OCI-LY7 (cell line): ENCODE results near the gene TEX9. TPM values are rescaled to one million over a fixed set of nuclear protein-coding genes. Genes with fewer than 3 reads are reported as not detected.
"Not testable (repeated sequence)": the region's sequence is repeated elsewhere in the genome, so short reads cannot be mapped to it uniquely, and the experiment has no call there.

Experiments
- BruUV-seq: library from RNA; stranded (reverse); fragments of 400-500 nt; replicated peaks from 2 replicates; lab custom pipeline; 2021; lab: Mats Ljungman, UMichigan
- CTCF ChIA-PET: fragments of 300-600 bp; sonication (Branson Sonifier 250); formaldehyde crosslinking; loops from one replicate; lab custom pipeline; 2022; ENCODE audit warnings: antibody characterized with exemption; ENCODE audit not compliant: unreplicated experiment; lab: Charles Lee
- POLR2A ChIA-PET: fragments of 300-600 bp; sonication (Branson Sonifier 250); formaldehyde crosslinking; loops from one replicate; lab custom pipeline; 2022; ENCODE audit warnings: antibody characterized with exemption; lab: Charles Lee
- DNase-seq: peaks from one replicate; pipeline ENCODE4 v3.0.0-alpha.2; 2015; ENCODE audit warnings: low spot score
- H2AFZ ChIP-seq: fragments of 200-600 bp; sonication (generic), shearing (Covaris generic); 2 replicates; pipeline ENCODE4 v1.6.1; 2014; ENCODE audit warnings: mild to moderate bottlenecking, antibody characterized with exemption, low read length, moderate library complexity
- H3K27ac ChIP-seq: fragments of 200-600 bp; sonication (generic); 2 replicates; pipeline ENCODE4 v1.5.1; 2014; ENCODE audit warnings: mixed run types, low read depth, mild to moderate bottlenecking, moderate library complexity, low read length, inconsistent platforms; ENCODE audit not compliant: poor library complexity, severe bottlenecking
- H3K36me3 ChIP-seq: fragments of 200-600 bp; sonication (generic); 2 replicates; pipeline ENCODE4 v1.6.1; 2014; ENCODE audit warnings: mild to moderate bottlenecking, antibody characterized with exemption, low read length, moderate library complexity, mixed read lengths; ENCODE audit not compliant: insufficient read depth
- H3K4me1 ChIP-seq: fragments of 200-600 bp; sonication (generic); 2 replicates; pipeline ENCODE4 v1.5.1; 2014; ENCODE audit warnings: mild to moderate bottlenecking, low read length; ENCODE audit not compliant: insufficient read depth, poor library complexity, severe bottlenecking
- H3K4me2 ChIP-seq: fragments of 200-600 bp; sonication (generic); 2 replicates; pipeline ENCODE4 v1.6.1; 2014; ENCODE audit warnings: mild to moderate bottlenecking, low read length
- H3K4me3 ChIP-seq: fragments of 200-600 bp; sonication (generic); 2 replicates; pipeline ENCODE4 v1.5.1; 2014; ENCODE audit warnings: mild to moderate bottlenecking, low read depth, low read length; ENCODE audit not compliant: poor library complexity, severe bottlenecking
- H3K79me2 ChIP-seq: fragments of 200-600 bp; sonication (generic); 2 replicates; pipeline ENCODE4 v1.6.1; 2016; ENCODE audit warnings: low read depth, mild to moderate bottlenecking, low read length, moderate library complexity, mixed read lengths; ENCODE audit not compliant: insufficient read depth
- H3K9me2 ChIP-seq: fragments of 200-600 bp; sonication (generic); 2 replicates; pipeline ENCODE4 v1.6.1; 2016; ENCODE audit warnings: mild to moderate bottlenecking, low read length, mixed read lengths; ENCODE audit not compliant: insufficient read depth
- H3K9me3 ChIP-seq: fragments of 200-600 bp; sonication (generic); 2 replicates; pipeline ENCODE4 v1.6.1; 2014; ENCODE audit warnings: mild to moderate bottlenecking, mixed run types, low read length, mixed read lengths
- H4K20me1 ChIP-seq: fragments of 200-600 bp; sonication (generic); 2 replicates; pipeline ENCODE4 v1.6.1; 2014; ENCODE audit warnings: mild to moderate bottlenecking, antibody characterized with exemption, low read length, moderate library complexity, mixed read lengths; ENCODE audit not compliant: insufficient read depth
- EZH2phosphoT487 ChIP-seq: fragments of 200-600 bp; sonication (generic); IDR thresholded peaks from 2 replicates; pipeline ENCODE4 v1.6.1; 2018; ENCODE audit warnings: low read depth, borderline replicate concordance, mild to moderate bottlenecking, mixed run types, antibody characterized with exemption, low read length, moderate library complexity, mixed read lengths
- intact Hi-C: fragments of 100-400 bp; cut with micrococcal nuclease; formaldehyde crosslinking; loops from one replicate; pipeline ENCODE4 v1.10.0; 2022; ENCODE audit not compliant: unreplicated experiment
- total RNA-seq, 2 experiments: library from RNA; depleted of rRNA in 1 of 2; stranded (reverse); fragments of >200 nt in 1 of 2; shearing (Covaris generic) in 1 of 2; gene quantifications; 2 replicates each; pipeline ENCODE4 v1.2.3, GENCODE V29; 2014 to 2022
- TF ChIP-seq, protein P1 (sequence below): fragments of 200-600 bp; sonication (generic); conservative IDR thresholded peaks from 2 replicates; pipeline ENCODE4 v1.5.1; 2014; ENCODE audit warnings: mild to moderate bottlenecking, antibody characterized with exemption, low read length, moderate library complexity, mixed read lengths

The TEX9 gene
- total RNA-seq, 2 experiments from 2014 or later = 20.0 to 44.6 TPM

DNA sequence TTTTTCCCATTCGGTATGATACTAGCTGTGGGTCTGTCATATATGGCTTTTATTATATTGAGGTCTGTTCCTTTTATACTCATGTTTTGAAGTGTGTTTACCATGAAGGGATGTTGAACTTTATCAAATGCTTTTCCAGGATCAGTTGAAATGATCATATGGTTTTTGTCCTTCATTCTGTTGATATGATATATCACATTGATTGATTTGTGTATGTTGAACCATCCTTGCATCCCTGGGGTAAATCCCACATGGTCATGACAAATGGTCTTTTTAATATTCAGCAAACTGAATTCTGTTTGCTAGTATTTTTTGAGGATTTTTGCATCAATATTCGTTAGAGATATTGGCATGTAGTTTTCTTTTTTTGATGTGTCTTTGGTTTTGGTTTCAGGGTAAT, 12.6 kb downstream of the TEX9 start:
- intact Hi-C loops, POLR2A ChIA-PET, BruUV-seq, H4K20me1 ChIP-seq, DNase-seq, CTCF ChIA-PET, H3K4me2 ChIP-seq, H2AFZ ChIP-seq, H3K4me3 ChIP-seq, H3K27ac ChIP-seq, H3K9me2 ChIP-seq: not testable (repeated sequence)
- Histone ChIP-seq H3K4me1 (peaks cover 19% of the 10 kb centered on the region), H3K79me2 (peaks cover 78% of the 10 kb centered on the region), H3K9me3 (peaks cover 43% of the 10 kb centered on the region; the same call in 1 of the 2 replicates), H3K36me3 (peaks cover 74% of the 10 kb centered on the region)

DNA sequence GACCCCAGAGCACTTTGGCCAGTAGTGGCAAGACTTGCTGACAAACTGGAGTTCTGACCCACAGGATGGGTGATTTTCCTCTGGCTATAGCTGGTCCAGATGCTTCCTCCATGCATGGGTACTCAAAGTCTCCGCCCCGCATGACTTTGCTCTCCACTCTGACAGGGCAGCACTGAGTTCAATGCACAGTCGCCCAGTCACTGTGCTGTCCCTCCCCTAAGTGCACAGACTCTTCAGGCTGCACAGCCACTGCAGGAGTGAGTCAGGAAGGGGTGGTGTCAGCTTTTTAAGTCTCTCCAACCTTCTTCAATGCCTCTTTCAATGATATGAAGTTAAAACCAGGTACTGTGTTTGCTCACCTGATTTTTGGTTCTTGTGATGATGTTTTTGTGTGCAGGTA, 17.8 kb downstream of the TEX9 start:
- CTCF ChIA-PET = no interaction called here
- POLR2A ChIA-PET = no interaction called here
- Histone ChIP-seq H3K9me3 (peaks cover 25% of the 10 kb centered on the region; the same call in 1 of the 2 replicates), H4K20me1 (no peaks in the 10 kb centered on the region), H3K4me3 (no peak overlapping the region), H3K4me1 (no peaks in the 10 kb centered on the region), H2AFZ (no peak overlapping the region), H3K27ac (no peak overlapping the region), H3K79me2 (peaks cover 38% of the 10 kb centered on the region), H3K9me2 (no peaks in the 10 kb centered on the region), H3K4me2 (no peak overlapping the region), H3K36me3 (peaks cover 83% of the 10 kb centered on the region)
- no TSS peak for BruUV-seq
- DNase-seq = no peak
- intact Hi-C loops = no loop called here
- TF ChIP-seq EZH2phosphoT487 = no peak
- TF ChIP-seq, protein P1, sequence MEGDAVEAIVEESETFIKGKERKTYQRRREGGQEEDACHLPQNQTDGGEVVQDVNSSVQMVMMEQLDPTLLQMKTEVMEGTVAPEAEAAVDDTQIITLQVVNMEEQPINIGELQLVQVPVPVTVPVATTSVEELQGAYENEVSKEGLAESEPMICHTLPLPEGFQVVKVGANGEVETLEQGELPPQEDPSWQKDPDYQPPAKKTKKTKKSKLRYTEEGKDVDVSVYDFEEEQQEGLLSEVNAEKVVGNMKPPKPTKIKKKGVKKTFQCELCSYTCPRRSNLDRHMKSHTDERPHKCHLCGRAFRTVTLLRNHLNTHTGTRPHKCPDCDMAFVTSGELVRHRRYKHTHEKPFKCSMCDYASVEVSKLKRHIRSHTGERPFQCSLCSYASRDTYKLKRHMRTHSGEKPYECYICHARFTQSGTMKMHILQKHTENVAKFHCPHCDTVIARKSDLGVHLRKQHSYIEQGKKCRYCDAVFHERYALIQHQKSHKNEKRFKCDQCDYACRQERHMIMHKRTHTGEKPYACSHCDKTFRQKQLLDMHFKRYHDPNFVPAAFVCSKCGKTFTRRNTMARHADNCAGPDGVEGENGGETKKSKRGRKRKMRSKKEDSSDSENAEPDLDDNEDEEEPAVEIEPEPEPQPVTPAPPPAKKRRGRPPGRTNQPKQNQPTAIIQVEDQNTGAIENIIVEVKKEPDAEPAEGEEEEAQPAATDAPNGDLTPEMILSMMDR = no peak

DNA sequence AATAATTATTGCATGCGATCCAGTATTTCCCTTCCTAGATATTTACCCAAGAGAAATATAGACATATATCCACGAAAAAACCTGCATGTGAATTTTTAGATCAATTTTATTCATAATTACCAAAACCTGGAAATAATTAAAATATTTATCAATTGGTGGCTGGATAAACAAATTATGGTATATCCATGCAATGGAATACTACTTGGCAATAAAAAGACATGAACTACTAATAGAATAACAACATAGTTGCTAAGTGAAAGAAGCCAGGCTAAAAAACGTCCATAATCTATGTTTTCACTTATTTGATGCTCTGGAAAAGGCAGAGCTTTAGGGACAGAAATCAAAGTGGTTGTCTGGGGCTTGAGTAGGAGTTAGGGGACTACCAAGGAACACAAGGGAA, 20.7 kb downstream of the TEX9 start:
- H4K20me1 ChIP-seq = no peaks in the 10 kb centered on the region
- no peak overlapping the region for H2AFZ ChIP-seq
- POLR2A ChIA-PET = interaction anchor here (0.6 kb wide), 1 partner anchor 210 kb away, joined by 3 read pairs; no protein-coding TSS in a partner anchor
- no peaks in the 10 kb centered on the region for H3K4me1 ChIP-seq
- TF ChIP-seq EZH2phosphoT487 = no peak
- TF ChIP-seq, protein P1 = no peak
- H3K27ac ChIP-seq = no peak overlapping the region
- no TSS peak for BruUV-seq
- H3K4me2 ChIP-seq = no peak overlapping the region
- H3K9me2 ChIP-seq = no peaks in the 10 kb centered on the region
- peaks cover 3% of the 10 kb centered on the region; the same call in 1 of the 2 replicates for H3K9me3 ChIP-seq
- no peak for DNase-seq
- H3K4me3 ChIP-seq = no peak overlapping the region
- intact Hi-C loops = no loop called here
- CTCF ChIA-PET = no interaction called here
- peaks cover 76% of the 10 kb centered on the region for H3K36me3 ChIP-seq
- peaks cover 9% of the 10 kb centered on the region; the same call in 1 of the 2 replicates for H3K79me2 ChIP-seq
